ENCODE measurements around the gene CABLES2. TPM values are rescaled to one million over a fixed set of nuclear protein-coding genes. Genes with fewer than 3 reads are reported as not detected.

The CABLES2 gene
- total and polyA plus RNA-seq, 10 of the 15 experiments (the other 5 are each of a cell fraction or from before 2014, with no cell fraction given) = 2.2 to 14.9 (median 5.3) TPM

DNA sequence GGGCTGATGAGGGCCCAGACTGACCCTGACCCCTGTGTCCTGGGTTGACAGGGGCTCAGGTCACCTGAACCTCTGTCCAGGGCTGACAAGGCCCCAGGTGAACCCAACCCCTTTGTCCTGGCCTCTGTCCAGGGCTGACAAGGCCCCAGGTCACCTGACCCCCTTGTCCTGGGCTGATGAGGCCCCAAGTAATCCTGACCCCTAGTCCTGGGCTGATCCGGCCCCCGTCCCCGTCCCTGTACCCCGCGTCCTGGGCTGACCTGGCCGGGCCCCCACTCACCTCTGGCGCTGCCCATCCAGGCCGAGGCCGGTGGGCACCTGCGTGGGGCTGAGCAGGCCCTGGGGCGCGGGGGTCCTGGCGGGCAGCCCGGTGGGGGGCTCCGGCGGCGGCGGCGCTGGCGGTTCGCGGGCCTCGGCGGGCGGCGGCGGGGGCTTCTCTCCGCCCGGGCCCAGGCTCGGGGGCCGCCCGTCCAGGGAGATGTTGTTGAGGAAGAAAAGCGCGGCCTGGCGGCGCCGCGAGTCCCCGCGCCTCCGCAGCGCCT, 379 bp downstream of the CABLES2 start:
- no peak for DNase-seq (ENCODE audit: low read depth, low spot score)
- ChIA-PET RAD21 (ENCODE audit: unreplicated experiment) (no interaction called here), SMC1A (ENCODE audit: uncharacterized antibody, unreplicated experiment) (no interaction called here), POLR2A (no interaction called here), CTCF (no interaction called here)
- Histone ChIP-seq H3K9me3 (replicated peaks; ENCODE audit: control insufficient read depth, insufficient read depth, low read length) (no peaks in the 10 kb centered on the region), H3K4me2 (ENCODE audit: control insufficient read depth, insufficient read depth) (peak overlapping the region; percentile 92), H2AFZ (ENCODE audit: control insufficient read depth, low read depth, low read length) (no peak overlapping the region), H3K4me3 (peak overlapping the region; percentile 57), H3K4me1 (ENCODE audit: control insufficient read depth, insufficient read depth, low read length) (peaks cover 12% of the 10 kb centered on the region), H3K9ac (ENCODE audit: control insufficient read depth, insufficient read depth, low read length) (peak overlapping the region; percentile 85), H3K36me3 (ENCODE audit: control insufficient read depth in 2 of 2, insufficient read depth in 2 of 2, low read length in 1 of 2) (peaks cover 0 to 1% of the 10 kb centered on the region in 2 experiments; a peak in 2 of 4 replicates), H3K79me2 (ENCODE audit: control insufficient read depth, insufficient read depth, low read length) (peaks cover 14% of the 10 kb centered on the region), H3K27ac (ENCODE audit: control insufficient read depth, insufficient read depth) (peak overlapping the region; percentile 62), H4K20me1 (ENCODE audit: control insufficient read depth, insufficient read depth) (no peaks in the 10 kb centered on the region; the same call in 1 of the 2 replicates), H3K27me3 (replicated peaks in 1 of 2; ENCODE audit: control insufficient read depth in 2 of 2, insufficient read depth in 2 of 2, low read length in 1 of 2) (no peaks in the 10 kb centered on the region)
- no TSS peak for BruUV-seq (replicated peaks)
- WGBS (ENCODE audit: insufficient coverage, insufficient replicate concordance, low lambda C conversion rate, missing lambda C conversion rate) = 4% methylated on average over 9 of the region's 42 CpGs
- in situ Hi-C loops (cut with MboI) = no loop called here
- ATAC-seq = no peak
- TF ChIP-seq KDM1A (IDR thresholded peaks at IDR 0.05; ENCODE audit: borderline replicate concordance) (no peak), PML (IDR thresholded peaks at IDR 0.05; ENCODE audit: low read length) (no peak), NFYA (IDR thresholded peaks at IDR 0.05; ENCODE audit: borderline replicate concordance, low read depth, low read length) (no peak), GABPA (IDR thresholded peaks at IDR 0.05; ENCODE audit: low read depth) (no peak), GATAD2B (conservative IDR thresholded peaks at IDR 0.05; ENCODE audit: low read depth) (peak; percentile 20; the same call in 1 of the 2 replicates), IRF4 (IDR thresholded peaks at IDR 0.05; ENCODE audit: low read depth, low read length) (no peak)
- TF ChIP-seq, protein P1, sequence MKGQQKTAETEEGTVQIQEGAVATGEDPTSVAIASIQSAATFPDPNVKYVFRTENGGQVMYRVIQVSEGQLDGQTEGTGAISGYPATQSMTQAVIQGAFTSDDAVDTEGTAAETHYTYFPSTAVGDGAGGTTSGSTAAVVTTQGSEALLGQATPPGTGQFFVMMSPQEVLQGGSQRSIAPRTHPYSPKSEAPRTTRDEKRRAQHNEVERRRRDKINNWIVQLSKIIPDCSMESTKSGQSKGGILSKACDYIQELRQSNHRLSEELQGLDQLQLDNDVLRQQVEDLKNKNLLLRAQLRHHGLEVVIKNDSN (IDR thresholded peaks at IDR 0.05; ENCODE audit: borderline replicate concordance, extremely low read length, insufficient read depth, low read depth, low read length) = no peak
- FAIRE-seq = no peak
- intact Hi-C loops (cut with micrococcal nuclease; ENCODE audit: unreplicated experiment) = loop anchor here (5.0 kb wide), 1 partner anchor 386 kb away; no protein-coding TSS in a partner anchor
